Duodenal mucosa (tissue), 2 donors: ENCODE measurements around the gene UBE3B.

Experiments
- H3K27ac ChIP-seq: one replicate; pipeline ENCODE4 v1.7.0; 2013; ENCODE audit warnings: low read depth, low read length
- H3K27me3 ChIP-seq, 2 donors: one replicate each; pipeline ENCODE4 v1.7.0; 2013; ENCODE audit warnings: low read length in 2 of 2, control low read depth in 1 of 2; ENCODE audit not compliant: insufficient read depth in 2 of 2, control insufficient read depth in 1 of 2
- H3K36me3 ChIP-seq, 2 donors: one replicate each; pipeline ENCODE4 v1.7.0; 2013; ENCODE audit warnings: low read length in 2 of 2, control low read depth in 1 of 2; ENCODE audit not compliant: insufficient read depth in 2 of 2, control insufficient read depth in 1 of 2
- H3K4me1 ChIP-seq, 2 donors: one replicate each; pipeline ENCODE4 v1.7.0; 2013; ENCODE audit warnings: low read length in 2 of 2, control low read depth in 1 of 2; ENCODE audit not compliant: insufficient read depth in 2 of 2, control insufficient read depth in 1 of 2
- H3K4me3 ChIP-seq, 2 donors: one replicate each; pipeline ENCODE4 v1.7.0; 2013; ENCODE audit warnings: low read length in 2 of 2, low read depth in 1 of 2
- H3K9ac ChIP-seq, 2 donors: one replicate each; pipeline ENCODE4 v1.7.0; 2013; ENCODE audit warnings: low read length in 2 of 2, low read depth in 1 of 2
- H3K9me3 ChIP-seq, 2 donors: one replicate each; pipeline ENCODE4 v1.7.0; 2013; ENCODE audit warnings: low read length in 2 of 2, control low read depth in 1 of 2; ENCODE audit not compliant: control insufficient read depth in 1 of 2

The UBE3B gene

GRCh38 chr12:109493938-109494337 lies 16.5 kb downstream of the UBE3B start:
- H3K4me1 ChIP-seq: no peaks in the 10 kb centered on the region
- no peak overlapping the region for H3K9ac ChIP-seq
- no peaks in the 10 kb centered on the region for H3K9me3 ChIP-seq
- H3K36me3 ChIP-seq: peaks cover 37 to 67% of the 10 kb centered on the region in 2 donors
- H3K4me3 ChIP-seq: no peak overlapping the region
- no peak overlapping the region for H3K27ac ChIP-seq
- no peaks in the 10 kb centered on the region for H3K27me3 ChIP-seq

- Histone ChIP-seq H3K9me3 (no peaks in the 10 kb centered on the region), H3K4me1 (no peaks in the 10 kb centered on the region), H3K27me3 (no peaks in the 10 kb centered on the region), H3K4me3 (no peak overlapping the region), H3K36me3 (peaks cover 32 to 67% of the 10 kb centered on the region in 2 donors), H3K9ac (no peak overlapping the region), H3K27ac (no peak overlapping the region)
Observed at GRCh38 chr12:109494348-109494881, 17.0 kb downstream of the UBE3B start.

- Histone ChIP-seq H3K4me3 (no peak overlapping the region), H3K27me3 (no peaks in the 10 kb centered on the region), H3K9me3 (no peaks in the 10 kb centered on the region), H3K27ac (no peak overlapping the region), H3K9ac (no peak overlapping the region), H3K36me3 (peaks cover 30 to 64% of the 10 kb centered on the region in 2 donors), H3K4me1 (no peaks in the 10 kb centered on the region)
Observed at GRCh38 chr12:109495012-109495411, 17.6 kb downstream of the UBE3B start.

- H3K9me3 ChIP-seq: no peaks in the 10 kb centered on the region
- no peak overlapping the region for H3K4me3 ChIP-seq
- peaks cover 39 to 67% of the 10 kb centered on the region in 2 donors for H3K36me3 ChIP-seq
Observed at GRCh38 chr12:109496306-109496705, 18.9 kb downstream of the UBE3B start.

GRCh38 chr12:109497675-109498074 lies 20.2 kb downstream of the UBE3B start:
- Histone ChIP-seq H3K9me3 (no peaks in the 10 kb centered on the region), H3K36me3 (peaks cover 46 to 68% of the 10 kb centered on the region in 2 donors), H3K4me1 (no peaks in the 10 kb centered on the region), H3K4me3 (no peak overlapping the region), H3K9ac (no peak overlapping the region), H3K27me3 (no peaks in the 10 kb centered on the region), H3K27ac (no peak overlapping the region)

More at GRCh38 chr12:109496306-109496705, 18.9 kb downstream of the UBE3B start:
- no peak overlapping the region for H3K27ac ChIP-seq
- no peaks in the 10 kb centered on the region for H3K27me3 ChIP-seq
- no peaks in the 10 kb centered on the region for H3K4me1 ChIP-seq
- no peak overlapping the region for H3K9ac ChIP-seq

GRCh38 chr12:109500406-109501185 lies 23.2 kb downstream of the UBE3B start:
- H3K9ac ChIP-seq: no peak overlapping the region
- H3K4me1 ChIP-seq: no peaks in the 10 kb centered on the region
- no peaks in the 10 kb centered on the region for H3K9me3 ChIP-seq
- no peak overlapping the region for H3K4me3 ChIP-seq
- peaks cover 52 to 76% of the 10 kb centered on the region in 2 donors for H3K36me3 ChIP-seq
- no peak overlapping the region for H3K27ac ChIP-seq
- no peaks in the 10 kb centered on the region for H3K27me3 ChIP-seq

GRCh38 chr12:109501299-109501698 lies 23.9 kb downstream of the UBE3B start:
- Histone ChIP-seq H3K9me3 (no peaks in the 10 kb centered on the region), H3K36me3 (peaks cover 56 to 82% of the 10 kb centered on the region in 2 donors), H3K27me3 (no peaks in the 10 kb centered on the region), H3K4me3 (no peak overlapping the region), H3K27ac (no peak overlapping the region), H3K9ac (no peak overlapping the region), H3K4me1 (no peaks in the 10 kb centered on the region)

GRCh38 chr12:109502332-109502731 lies 24.9 kb downstream of the UBE3B start:
- H3K4me1 ChIP-seq: no peaks in the 10 kb centered on the region
- no peak overlapping the region for H3K4me3 ChIP-seq
- peaks cover 65 to 92% of the 10 kb centered on the region in 2 donors for H3K36me3 ChIP-seq
- no peaks in the 10 kb centered on the region for H3K9me3 ChIP-seq
- H3K27ac ChIP-seq: no peak overlapping the region
- H3K27me3 ChIP-seq: no peaks in the 10 kb centered on the region
- no peak overlapping the region for H3K9ac ChIP-seq

- Histone ChIP-seq H3K36me3 (peaks cover 65 to 92% of the 10 kb centered on the region in 2 donors), H3K4me3 (no peak overlapping the region), H3K27ac (no peak overlapping the region), H3K27me3 (no peaks in the 10 kb centered on the region), H3K4me1 (no peaks in the 10 kb centered on the region), H3K9ac (no peak overlapping the region), H3K9me3 (no peaks in the 10 kb centered on the region)
Observed at GRCh38 chr12:109503611-109504010, 26.2 kb downstream of the UBE3B start.

- no peaks in the 10 kb centered on the region for H3K27me3 ChIP-seq
- H3K9ac ChIP-seq: no peak overlapping the region
- no peaks in the 10 kb centered on the region for H3K4me1 ChIP-seq
- no peak overlapping the region for H3K27ac ChIP-seq
- H3K9me3 ChIP-seq: no peaks in the 10 kb centered on the region
- peaks cover 65 to 90% of the 10 kb centered on the region in 2 donors for H3K36me3 ChIP-seq
- no peak overlapping the region for H3K4me3 ChIP-seq
Observed at GRCh38 chr12:109504068-109504467, 26.6 kb downstream of the UBE3B start.
